ENCODE data around the gene TRAF6. TPM values are rescaled to one million over a fixed set of nuclear protein-coding genes. Genes with fewer than 3 reads are reported as not detected.

Gene TRAF6
- total RNA-seq, 4 donors from 2014 or later = 10.3 to 16.4 (median 12.8) TPM

DNA sequence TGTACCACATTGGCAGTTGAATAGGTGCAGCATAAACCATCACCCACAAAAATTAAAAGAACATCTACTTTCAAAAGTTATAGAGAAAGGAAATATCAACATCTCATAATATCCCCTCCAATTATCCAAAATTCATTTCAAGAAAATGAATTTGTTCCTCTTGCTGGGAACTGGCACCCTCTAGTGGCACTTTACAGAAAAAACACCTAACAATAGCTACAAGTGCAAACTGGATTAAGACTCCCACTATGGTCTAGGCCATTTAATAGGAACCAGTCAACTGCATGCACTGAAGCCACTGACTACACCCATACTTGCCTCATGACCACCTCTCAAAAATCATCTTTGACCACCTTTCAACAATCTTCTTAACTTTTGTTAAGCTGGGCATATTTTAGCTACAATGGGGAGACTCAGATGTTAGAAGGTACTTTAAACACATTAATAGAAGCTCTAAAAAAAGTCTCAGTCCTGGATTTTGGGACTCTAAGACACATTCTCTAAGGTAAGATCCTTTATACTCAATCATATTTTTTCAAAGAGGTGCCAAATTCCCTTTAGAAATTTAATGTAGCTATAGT, 17.3 kb downstream of the TRAF6 start:
- no peak for DNase-seq (ENCODE audit: extremely low spot score)
- H3K36me3 ChIP-seq = peaks cover 47 to 96% (median 81%) of the 10 kb centered on the region in 4 donors

DNA sequence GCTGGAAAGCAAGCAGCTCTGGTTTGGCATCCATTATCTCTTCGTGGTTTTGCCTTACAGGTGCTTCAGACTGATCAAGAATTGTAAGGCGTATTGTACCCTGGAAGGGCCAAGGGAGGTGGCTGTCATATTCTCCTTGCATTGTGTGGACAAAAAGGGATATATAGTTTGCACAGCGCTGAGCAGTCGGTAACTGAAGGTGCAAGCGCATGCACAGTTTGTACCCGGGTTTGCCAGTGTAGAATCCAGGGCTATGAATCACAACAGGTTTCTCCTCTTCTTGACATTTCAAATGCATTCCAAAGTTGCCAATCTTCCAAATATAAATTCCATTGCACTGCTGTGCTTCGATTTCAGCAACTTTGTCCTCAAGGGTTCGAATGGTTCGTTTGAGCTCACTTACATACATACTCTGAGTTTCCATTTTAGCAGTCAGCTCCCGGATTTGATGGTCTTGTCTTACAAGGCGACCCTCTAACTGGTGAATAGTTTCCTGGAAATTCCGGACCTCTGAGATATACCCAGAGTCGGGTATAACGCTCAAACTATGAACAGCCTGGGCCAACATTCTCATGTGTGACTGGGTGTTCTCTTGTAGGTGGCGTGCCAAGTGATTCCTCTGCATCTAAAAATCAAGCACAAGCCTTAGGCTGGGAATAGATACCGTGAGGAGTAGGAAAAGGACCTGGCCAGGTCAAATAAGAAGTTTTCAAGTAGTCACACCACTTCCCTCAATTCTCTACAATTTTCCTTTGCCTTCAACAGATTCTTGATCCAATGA, 19.9 kb downstream of the TRAF6 start:
- Histone ChIP-seq H3K4me1 (peaks cover 0 to 22% (median 7%) of the 10 kb centered on the region in 4 donors), H3K4me3 (no peak overlapping the region), H3K27ac (replicated peaks in 1 of 4) (no peak overlapping the region), H3K27me3 (no peaks in the 10 kb centered on the region), H3K36me3 (peaks cover 39 to 90% (median 76%) of the 10 kb centered on the region in 4 donors), H3K9me3 (no peaks in the 10 kb centered on the region)
- DNase-seq (ENCODE audit: extremely low spot score) = no peak
- WGBS = 92% methylated on average over 16 of the region's 16 CpGs
- TF ChIP-seq, protein P1, sequence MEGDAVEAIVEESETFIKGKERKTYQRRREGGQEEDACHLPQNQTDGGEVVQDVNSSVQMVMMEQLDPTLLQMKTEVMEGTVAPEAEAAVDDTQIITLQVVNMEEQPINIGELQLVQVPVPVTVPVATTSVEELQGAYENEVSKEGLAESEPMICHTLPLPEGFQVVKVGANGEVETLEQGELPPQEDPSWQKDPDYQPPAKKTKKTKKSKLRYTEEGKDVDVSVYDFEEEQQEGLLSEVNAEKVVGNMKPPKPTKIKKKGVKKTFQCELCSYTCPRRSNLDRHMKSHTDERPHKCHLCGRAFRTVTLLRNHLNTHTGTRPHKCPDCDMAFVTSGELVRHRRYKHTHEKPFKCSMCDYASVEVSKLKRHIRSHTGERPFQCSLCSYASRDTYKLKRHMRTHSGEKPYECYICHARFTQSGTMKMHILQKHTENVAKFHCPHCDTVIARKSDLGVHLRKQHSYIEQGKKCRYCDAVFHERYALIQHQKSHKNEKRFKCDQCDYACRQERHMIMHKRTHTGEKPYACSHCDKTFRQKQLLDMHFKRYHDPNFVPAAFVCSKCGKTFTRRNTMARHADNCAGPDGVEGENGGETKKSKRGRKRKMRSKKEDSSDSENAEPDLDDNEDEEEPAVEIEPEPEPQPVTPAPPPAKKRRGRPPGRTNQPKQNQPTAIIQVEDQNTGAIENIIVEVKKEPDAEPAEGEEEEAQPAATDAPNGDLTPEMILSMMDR (IDR thresholded peaks at IDR 0.05) = no peak
- TF ChIP-seq POLR2AphosphoS5 (IDR thresholded peaks at IDR 0.05) (no peak), EP300 (IDR thresholded peaks at IDR 0.05) (no peak), POLR2A (IDR thresholded peaks at IDR 0.05; ENCODE audit: low read depth) (no peak)
- intact Hi-C loops (cut with DNase I) = loop anchor here (10.0 kb wide), 1 partner anchor 875 kb away; the partner anchor contains the start of gene FJX1

More for the DNA sequence above, 17.3 kb downstream of the TRAF6 start:
- H3K4me1 ChIP-seq = peaks cover 0 to 8% (median 3%) of the 10 kb centered on the region in 4 donors
- no peaks in the 10 kb centered on the region for H3K9me3 ChIP-seq
- TF ChIP-seq EP300 (IDR thresholded peaks at IDR 0.05) (no peak), POLR2AphosphoS5 (IDR thresholded peaks at IDR 0.05) (no peak)
- TF ChIP-seq, protein P1 (IDR thresholded peaks at IDR 0.05) = peak; percentile 56 to 76 (median 64)
- no peaks in the 10 kb centered on the region for H3K27me3 ChIP-seq
- no peak overlapping the region for H3K27ac ChIP-seq (replicated peaks in 1 of 4)
- H3K4me3 ChIP-seq = no peak overlapping the region
- intact Hi-C loops (cut with DNase I) = loop anchor here (10.0 kb wide), 1 partner anchor 878 kb away; the partner anchor contains the start of gene FJX1

DNA sequence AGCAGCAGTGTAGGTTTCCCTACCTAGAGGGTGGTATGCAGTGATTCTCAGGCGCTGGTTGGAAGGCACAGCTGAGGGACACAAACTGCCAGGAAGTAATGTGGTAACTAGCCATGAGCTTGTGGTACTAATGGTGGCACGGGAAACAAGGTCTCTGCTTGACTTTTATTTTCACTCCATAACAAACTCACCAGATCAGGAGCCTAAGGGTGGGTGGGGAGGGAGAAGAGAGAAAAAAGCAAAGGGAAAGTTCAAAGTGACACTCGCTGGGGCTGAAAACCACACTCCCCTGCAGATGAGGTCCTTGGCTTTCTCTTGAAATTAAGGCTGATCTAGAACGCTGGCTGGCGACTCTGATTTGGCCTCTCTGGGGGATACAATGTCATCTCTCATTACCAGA, 22.0 kb downstream of the TRAF6 start:
- H3K27ac ChIP-seq (replicated peaks in 1 of 4) = no peak overlapping the region
- intact Hi-C loops (cut with DNase I) = no loop called here
- 65% methylated on average over 5 of the region's 5 CpGs for WGBS

DNA sequence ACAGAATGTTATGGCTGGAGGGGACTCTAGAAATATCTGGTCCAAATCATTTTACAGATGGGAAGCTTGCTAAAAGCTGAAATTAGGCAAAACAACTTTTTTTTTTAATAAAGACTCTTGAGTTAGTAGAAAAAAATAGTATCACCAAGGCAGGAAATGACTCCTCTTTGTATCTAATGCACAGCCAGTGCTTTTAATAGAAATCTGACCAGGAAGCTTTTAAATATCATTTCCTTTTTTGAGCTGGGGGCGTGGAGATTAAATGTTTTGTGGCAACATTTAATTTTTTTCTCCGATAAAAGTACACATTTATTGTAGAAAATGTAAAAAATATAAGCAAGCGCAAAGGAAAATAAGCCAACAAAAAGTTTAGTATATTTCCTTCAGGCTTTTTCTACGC, 22.5 kb downstream of the TRAF6 start:
- Histone ChIP-seq H3K27ac (replicated peaks in 1 of 4) (no peak overlapping the region), H3K36me3 (peaks cover 37 to 92% (median 67%) of the 10 kb centered on the region in 4 donors), H3K4me3 (no peak overlapping the region), H3K9me3 (no peaks in the 10 kb centered on the region), H3K4me1 (peaks cover 0 to 22% (median 7%) of the 10 kb centered on the region in 4 donors), H3K27me3 (no peaks in the 10 kb centered on the region)
- DNase-seq (ENCODE audit: extremely low spot score) = no peak
- intact Hi-C loops (cut with DNase I) = no loop called here
- TF ChIP-seq POLR2AphosphoS5 (IDR thresholded peaks at IDR 0.05) (no peak), POLR2A (IDR thresholded peaks at IDR 0.05; ENCODE audit: low read depth) (no peak), EP300 (IDR thresholded peaks at IDR 0.05) (no peak)
- TF ChIP-seq, protein P1 (IDR thresholded peaks at IDR 0.05) = no peak
- 68% methylated on average over 4 of the region's 4 CpGs for WGBS

More for the DNA sequence above, 22.0 kb downstream of the TRAF6 start:
- Histone ChIP-seq H3K27me3 (no peaks in the 10 kb centered on the region), H3K9me3 (no peaks in the 10 kb centered on the region), H3K4me3 (no peak overlapping the region), H3K36me3 (peaks cover 37 to 91% (median 68%) of the 10 kb centered on the region in 4 donors), H3K4me1 (peaks cover 0 to 22% (median 7%) of the 10 kb centered on the region in 4 donors)
- no peak for DNase-seq (ENCODE audit: extremely low spot score)
- no peak for TF ChIP-seq POLR2A (IDR thresholded peaks at IDR 0.05; ENCODE audit: low read depth)
- TF ChIP-seq, protein P1 (IDR thresholded peaks at IDR 0.05) = no peak
- TF ChIP-seq POLR2AphosphoS5 (IDR thresholded peaks at IDR 0.05) = no peak
- TF ChIP-seq EP300 (IDR thresholded peaks at IDR 0.05) = no peak
